K562 (cell line): Measurements from ENCODE around the gene BZW2. TPM values are rescaled to one million over a fixed set of nuclear protein-coding genes. Genes with fewer than 3 reads are reported as not detected.
A peak's percentile ranks its signal among the peaks of the same experiment; 100 is the strongest.

Experiments used
- ELF2 ChIP-seq: fragments of 250-450 bp; sonication (Bioruptor Pico); IDR thresholded peaks from 2 replicates; pipeline ENCODE4 v1.5.0; 2021; ENCODE audit warnings: mild to moderate bottlenecking
- GTF2F1 ChIP-seq: IDR thresholded peaks from 2 replicates; pipeline ENCODE4 v1.6.1; 2011; ENCODE audit warnings: low read depth, low read length, improper control_type of control experiment
- HCFC1 ChIP-seq: IDR thresholded peaks from 2 replicates; pipeline ENCODE4 v1.6.1; 2012; ENCODE audit warnings: low read depth, low read length, improper control_type of control experiment
- ILF3 ChIP-seq: fragments of 450-650 bp; IDR thresholded peaks from 2 replicates; pipeline ENCODE4 v1.6.1; 2018; ENCODE audit warnings: antibody characterized with exemption, mild to moderate bottlenecking, moderate library complexity, borderline replicate concordance
- MTA3 ChIP-seq: fragments of 450-650 bp; formaldehyde crosslinking; IDR thresholded peaks from 2 replicates; pipeline ENCODE4 v1.6.1; 2017; ENCODE audit warnings: mild to moderate bottlenecking, borderline replicate concordance
- POLR3A ChIP-seq: IDR thresholded peaks from 2 replicates; pipeline ENCODE4 v1.6.1; 2011; ENCODE audit warnings: borderline replicate concordance, mild to moderate bottlenecking, moderate library complexity; ENCODE audit not compliant: insufficient read length, insufficient read depth; ENCODE audit errors: extremely low read depth
- SAFB2 ChIP-seq: fragments of 200-400 bp; formaldehyde crosslinking; IDR thresholded peaks from 2 replicates; pipeline ENCODE4 v1.6.1; 2018; ENCODE audit warnings: borderline replicate concordance, low read length, low read depth, moderate library complexity; ENCODE audit not compliant: severe bottlenecking
- SRSF9 ChIP-seq: fragments of 200-400 bp; formaldehyde crosslinking; IDR thresholded peaks from 2 replicates; pipeline ENCODE4 v1.6.1; 2017; ENCODE audit warnings: low read depth, low read length, borderline replicate concordance
- STAG1 ChIP-seq: sonication (generic); formaldehyde crosslinking; IDR thresholded peaks from 2 replicates; pipeline ENCODE4 v1.5.0; 2020; ENCODE audit warnings: missing genetic modification reagents, borderline replicate concordance
- THRAP3 ChIP-seq: fragments of 450-650 bp; IDR thresholded peaks from 2 replicates; pipeline ENCODE4 v1.6.1; 2016; ENCODE audit warnings: mild to moderate bottlenecking, inconsistent platforms, borderline replicate concordance
- ZMIZ1 ChIP-seq, 2 experiments: fragments of 150-350 bp in 1 of 2; IDR thresholded peaks; 2 replicates each; pipeline ENCODE4 v1.6.1; 2012 to 2016; ENCODE audit warnings: low read depth in 2 of 2, low read length in 2 of 2, mild to moderate bottlenecking in 1 of 2, moderate library complexity in 1 of 2
- ZNF124 ChIP-seq: sonication (generic); formaldehyde crosslinking; IDR thresholded peaks from 2 replicates; pipeline ENCODE4 v1.8.1; 2022; ENCODE audit warnings: missing genetic modification reagents
- ZNF408 ChIP-seq: fragments of 250-450 bp; sonication (Bioruptor Pico); IDR thresholded peaks from 2 replicates; pipeline ENCODE4 v1.4.0; 2020; ENCODE audit warnings: low read depth, mild to moderate bottlenecking, moderate library complexity
- ZNF561 ChIP-seq: fragments of 450-650 bp; formaldehyde crosslinking; conservative IDR thresholded peaks from 2 replicates; pipeline ENCODE4 v1.4.0; 2020; ENCODE audit warnings: mild to moderate bottlenecking, moderate library complexity
- ZNF57 ChIP-seq: fragments of 450-650 bp; formaldehyde crosslinking; IDR thresholded peaks from 2 replicates; pipeline ENCODE4 v1.4.0; 2020; ENCODE audit warnings: mild to moderate bottlenecking, moderate library complexity
- ZNF740 ChIP-seq, 3 experiments: fragments of 200-800 bp in 1 of 3; sonication (Bioruptor generic) in 1 of 3; sonication (generic) in 1 of 3; formaldehyde crosslinking in 1 of 3; IDR thresholded peaks; 2 replicates each; pipeline versions ENCODE4 v1.6.1 to v1.8.0; 2016 to 2022; ENCODE audit warnings: mild to moderate bottlenecking in 2 of 3, missing compliant biosample characterization in 2 of 3, missing genetic modification characterization in 2 of 3, missing genetic modification reagents in 1 of 3
- ZNF830 ChIP-seq: fragments of 250-450 bp; sonication (Bioruptor Pico); IDR thresholded peaks from 2 replicates; pipeline ENCODE4 v1.5.0; 2021; ENCODE audit warnings: mild to moderate bottlenecking
- polyA plus RNA-seq, 8 experiments: library from polyadenylated mRNA; depleted of rRNA in 4 of 8; stranded (reverse) in 5 of 8; unstranded in 3 of 8; fragments of >200 nt; fragmentation: Nextera tagmentation in 2 of 8; fragmentation: Illumina TruSeq in 1 of 8; extraction: Ambion mirVana in 2 of 8; extraction: Trizol in 1 of 8; gene quantifications; 2 replicates each; pipeline versions ENCODE4 v1.2.1 to v1.2.3, GENCODE V29; 2011 to 2014; ENCODE audit warnings: inconsistent platforms in 1 of 8, missing spikeins in 1 of 8
- total RNA-seq, 7 experiments: library from RNA; depleted of rRNA in 6 of 7; stranded (reverse); fragments of >200 nt in 6 of 7; fragmentation: Illumina TruSeq in 2 of 7; extraction: Trizol in 2 of 7; gene quantifications; 2 replicates each; pipeline versions ENCODE4 v1.2.1 to v1.2.3, GENCODE V29; 2011 to 2021; ENCODE audit warnings: low replicate concordance in 1 of 7
- TF ChIP-seq, protein P1 (sequence below): fragments of 250-450 bp; sonication (Bioruptor Pico); IDR thresholded peaks from 2 replicates; pipeline ENCODE4 v1.5.0; 2021
- TF ChIP-seq, protein P2 (sequence below): fragments of 250-450 bp; sonication (Bioruptor Pico); IDR thresholded peaks from 2 replicates; pipeline ENCODE4 v1.5.0; 2021
- TF ChIP-seq, protein P3 (sequence below): sonication (generic); formaldehyde crosslinking; IDR thresholded peaks from 2 replicates; pipeline ENCODE4 v1.8.0; 2022; ENCODE audit warnings: mild to moderate bottlenecking, missing genetic modification reagents, borderline replicate concordance

BZW2 gene
- total and polyA plus RNA-seq, 9 of the 15 experiments (the other 6 are each of a cell fraction or from before 2014, with no cell fraction given) = 140 to 316 (median 173) TPM

DNA sequence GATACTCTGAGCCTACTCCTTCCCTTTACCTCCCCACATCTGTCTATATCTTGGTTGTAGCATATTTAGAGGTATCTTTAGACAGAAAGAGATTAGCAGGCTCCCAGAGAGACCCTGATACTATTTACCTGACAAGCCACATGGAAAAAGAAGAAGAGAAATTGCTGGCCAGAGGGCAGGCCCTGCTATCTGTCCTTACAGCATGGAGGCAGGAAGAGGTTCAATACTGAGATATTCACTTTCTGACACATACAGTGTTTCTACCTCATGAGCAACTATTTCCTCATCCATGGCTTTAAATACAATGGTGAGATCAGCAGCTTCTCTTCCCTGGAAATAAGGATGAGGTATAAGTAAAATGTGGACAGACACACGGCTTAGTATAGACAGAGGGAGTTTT is 73.7 kb downstream of the BZW2 start (continued):
- TF ChIP-seq SRSF9 (no peak), ZNF740 (CRISPR knock-in tag; IDR thresholded peaks at IDR 0.05) (no peak), ZNF740 (tag; IDR thresholded peaks at IDR 0.05) (no peak), ZNF408 (CRISPR knock-in tag) (no peak), ZNF561 (CRISPR knock-in tag) (no peak), ILF3 (no peak), ZNF830 (CRISPR knock-in tag) (no peak), ELF2 (CRISPR knock-in tag) (no peak), SAFB2 (no peak), MTA3 (peak; percentile 61; the same call in 1 of the 2 replicates), THRAP3 (no peak), ZMIZ1 (IDR thresholded peaks at IDR 0.05; ENCODE audit: low read depth in 2 of 2, low read length in 2 of 2) (peak in 1 of 2 experiments; percentile 59; a peak in 1 of 4 replicates), GTF2F1 (no peak), POLR3A (no peak), ZNF57 (CRISPR knock-in tag) (no peak), HCFC1 (no peak), STAG1 (no peak), ZNF124 (CRISPR knock-in tag) (no peak)
- TF ChIP-seq, protein P1, sequence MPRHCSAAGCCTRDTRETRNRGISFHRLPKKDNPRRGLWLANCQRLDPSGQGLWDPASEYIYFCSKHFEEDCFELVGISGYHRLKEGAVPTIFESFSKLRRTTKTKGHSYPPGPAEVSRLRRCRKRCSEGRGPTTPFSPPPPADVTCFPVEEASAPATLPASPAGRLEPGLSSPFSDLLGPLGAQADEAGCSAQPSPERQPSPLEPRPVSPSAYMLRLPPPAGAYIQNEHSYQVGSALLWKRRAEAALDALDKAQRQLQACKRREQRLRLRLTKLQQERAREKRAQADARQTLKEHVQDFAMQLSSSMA (CRISPR knock-in tag) = no peak
- TF ChIP-seq, protein P2, sequence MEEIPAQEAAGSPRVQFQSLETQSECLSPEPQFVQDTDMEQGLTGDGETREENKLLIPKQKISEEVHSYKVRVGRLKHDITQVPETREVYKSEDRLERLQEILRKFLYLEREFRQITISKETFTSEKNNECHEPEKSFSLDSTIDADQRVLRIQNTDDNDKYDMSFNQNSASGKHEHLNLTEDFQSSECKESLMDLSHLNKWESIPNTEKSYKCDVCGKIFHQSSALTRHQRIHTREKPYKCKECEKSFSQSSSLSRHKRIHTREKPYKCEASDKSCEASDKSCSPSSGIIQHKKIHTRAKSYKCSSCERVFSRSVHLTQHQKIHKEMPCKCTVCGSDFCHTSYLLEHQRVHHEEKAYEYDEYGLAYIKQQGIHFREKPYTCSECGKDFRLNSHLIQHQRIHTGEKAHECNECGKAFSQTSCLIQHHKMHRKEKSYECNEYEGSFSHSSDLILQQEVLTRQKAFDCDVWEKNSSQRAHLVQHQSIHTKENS (CRISPR knock-in tag) = no peak
- TF ChIP-seq, protein P3, sequence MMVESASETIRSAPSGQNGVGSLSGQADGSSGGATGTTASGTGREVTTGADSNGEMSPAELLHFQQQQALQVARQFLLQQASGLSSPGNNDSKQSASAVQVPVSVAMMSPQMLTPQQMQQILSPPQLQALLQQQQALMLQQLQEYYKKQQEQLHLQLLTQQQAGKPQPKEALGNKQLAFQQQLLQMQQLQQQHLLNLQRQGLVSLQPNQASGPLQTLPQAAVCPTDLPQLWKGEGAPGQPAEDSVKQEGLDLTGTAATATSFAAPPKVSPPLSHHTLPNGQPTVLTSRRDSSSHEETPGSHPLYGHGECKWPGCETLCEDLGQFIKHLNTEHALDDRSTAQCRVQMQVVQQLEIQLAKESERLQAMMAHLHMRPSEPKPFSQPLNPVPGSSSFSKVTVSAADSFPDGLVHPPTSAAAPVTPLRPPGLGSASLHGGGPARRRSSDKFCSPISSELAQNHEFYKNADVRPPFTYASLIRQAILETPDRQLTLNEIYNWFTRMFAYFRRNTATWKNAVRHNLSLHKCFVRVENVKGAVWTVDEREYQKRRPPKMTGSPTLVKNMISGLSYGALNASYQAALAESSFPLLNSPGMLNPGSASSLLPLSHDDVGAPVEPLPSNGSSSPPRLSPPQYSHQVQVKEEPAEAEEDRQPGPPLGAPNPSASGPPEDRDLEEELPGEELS (CRISPR knock-in tag) = no peak
